ENCODE results near the gene RHOH.

The RHOH gene

GRCh38 chr4:40194602-40195161 is 2.1 kb upstream of the RHOH start:
- DNase-seq (ENCODE audit: insufficient read length, low spot score) (no peak), FAIRE-seq (peak; percentile 89)
- TF ChIP-seq TAF1 (IDR thresholded peaks at IDR 0.05; ENCODE audit: low read depth, low read length) (peak; percentile 74; the same call in 1 of the 2 replicates), SPI1 (IDR thresholded peaks at IDR 0.05; ENCODE audit: low read depth, low read length) (no peak), POU2F2 (IDR thresholded peaks at IDR 0.05; ENCODE audit: low read depth, low read length) (peak; percentile 59; the same call in 1 of the 2 replicates), POLR2A (IDR thresholded peaks at IDR 0.05; ENCODE audit: low read depth, low read length) (peak; percentile 80), POLR2AphosphoS5 (IDR thresholded peaks at IDR 0.05; ENCODE audit: low read depth, low read length) (peak; percentile 44)

- no peak for DNase-seq (ENCODE audit: insufficient read length, low spot score)
- TF ChIP-seq PAX5 (IDR thresholded peaks at IDR 0.05; ENCODE audit: insufficient read depth, low read length, severe bottlenecking), result no peak
- no peak for TF ChIP-seq TAF1 (IDR thresholded peaks at IDR 0.05; ENCODE audit: low read depth, low read length)
- TF ChIP-seq POLR2A (IDR thresholded peaks at IDR 0.05; ENCODE audit: low read depth, low read length), result no peak
- no peak for TF ChIP-seq POLR2AphosphoS5 (IDR thresholded peaks at IDR 0.05; ENCODE audit: low read depth, low read length)
- no peak for TF ChIP-seq POU2F2 (IDR thresholded peaks at IDR 0.05; ENCODE audit: low read depth, low read length)
- no peak for TF ChIP-seq SPI1 (IDR thresholded peaks at IDR 0.05; ENCODE audit: low read depth, low read length)
- FAIRE-seq, result peak; percentile 82
These were observed 1.4 kb upstream of the RHOH start for GRCh38 chr4:40195182-40196177.

- TF ChIP-seq POU2F2 (IDR thresholded peaks at IDR 0.05; ENCODE audit: low read depth, low read length) (no peak), SPI1 (IDR thresholded peaks at IDR 0.05; ENCODE audit: low read depth, low read length) (no peak), POLR2A (IDR thresholded peaks at IDR 0.05; ENCODE audit: low read depth, low read length) (no peak), PAX5 (IDR thresholded peaks at IDR 0.05; ENCODE audit: insufficient read depth, low read length, severe bottlenecking) (no peak), TAF1 (IDR thresholded peaks at IDR 0.05; ENCODE audit: low read depth, low read length) (no peak), POLR2AphosphoS5 (IDR thresholded peaks at IDR 0.05; ENCODE audit: low read depth, low read length) (no peak)
- no peak for DNase-seq (ENCODE audit: insufficient read length, low spot score)
- FAIRE-seq, result peak; percentile 9
These were observed 559 bp upstream of the RHOH start for GRCh38 chr4:40196272-40196671.

GRCh38 chr4:40197879-40198689 is 1.3 kb downstream of the RHOH start:
- DNase-seq (ENCODE audit: insufficient read length, low spot score), result no peak
- peak; percentile 64 for TF ChIP-seq POLR2AphosphoS5 (IDR thresholded peaks at IDR 0.05; ENCODE audit: low read depth, low read length)
- TF ChIP-seq TAF1 (IDR thresholded peaks at IDR 0.05; ENCODE audit: low read depth, low read length), result 0 out of 2 replicates have a peak, but pooled peaks have one; percentile 9
- no peak; the same call in 1 of the 2 replicates for TF ChIP-seq POLR2A (IDR thresholded peaks at IDR 0.05; ENCODE audit: low read depth, low read length)
- no peak for TF ChIP-seq PAX5 (IDR thresholded peaks at IDR 0.05; ENCODE audit: insufficient read depth, low read length, severe bottlenecking)
- TF ChIP-seq SPI1 (IDR thresholded peaks at IDR 0.05; ENCODE audit: low read depth, low read length), result no peak
- TF ChIP-seq POU2F2 (IDR thresholded peaks at IDR 0.05; ENCODE audit: low read depth, low read length), result no peak
- peak; percentile 84 for FAIRE-seq

- FAIRE-seq (no peak), DNase-seq (ENCODE audit: insufficient read length, low spot score) (no peak)
- TF ChIP-seq PAX5 (IDR thresholded peaks at IDR 0.05; ENCODE audit: insufficient read depth, low read length, severe bottlenecking) (no peak), POLR2A (IDR thresholded peaks at IDR 0.05; ENCODE audit: low read depth, low read length) (no peak), POU2F2 (IDR thresholded peaks at IDR 0.05; ENCODE audit: low read depth, low read length) (no peak; the same call in 1 of the 2 replicates), POLR2AphosphoS5 (IDR thresholded peaks at IDR 0.05; ENCODE audit: low read depth, low read length) (peak; percentile 49; the same call in 1 of the 2 replicates), TAF1 (IDR thresholded peaks at IDR 0.05; ENCODE audit: low read depth, low read length) (0 out of 2 replicates have a peak, but pooled peaks have one; percentile 37)
These were observed 2.4 kb downstream of the RHOH start for GRCh38 chr4:40199179-40199670.

- TF ChIP-seq SPI1 (IDR thresholded peaks at IDR 0.05; ENCODE audit: low read depth, low read length), result no peak
- peak; percentile 87 for TF ChIP-seq TAF1 (IDR thresholded peaks at IDR 0.05; ENCODE audit: low read depth, low read length)
- TF ChIP-seq POLR2A (IDR thresholded peaks at IDR 0.05; ENCODE audit: low read depth, low read length), result peak; percentile 92
- no peak for TF ChIP-seq PAX5 (IDR thresholded peaks at IDR 0.05; ENCODE audit: insufficient read depth, low read length, severe bottlenecking)
- peak; percentile 93 for TF ChIP-seq POLR2AphosphoS5 (IDR thresholded peaks at IDR 0.05; ENCODE audit: low read depth, low read length)
- peak; percentile 79; the same call in 1 of the 2 replicates for TF ChIP-seq POU2F2 (IDR thresholded peaks at IDR 0.05; ENCODE audit: low read depth, low read length)
- FAIRE-seq, result peak; percentile 95
- no peak for DNase-seq (ENCODE audit: insufficient read length, low spot score)
These were observed 3.4 kb downstream of the RHOH start for GRCh38 chr4:40199999-40200874.

GRCh38 chr4:40200875-40201801 is 4.3 kb downstream of the RHOH start:
- DNase-seq (ENCODE audit: insufficient read length, low spot score) (no peak), FAIRE-seq (peak; percentile 69)
- TF ChIP-seq POLR2AphosphoS5 (IDR thresholded peaks at IDR 0.05; ENCODE audit: low read depth, low read length), result no peak
- no peak for TF ChIP-seq POLR2A (IDR thresholded peaks at IDR 0.05; ENCODE audit: low read depth, low read length)
- no peak for TF ChIP-seq POU2F2 (IDR thresholded peaks at IDR 0.05; ENCODE audit: low read depth, low read length)
- no peak for TF ChIP-seq PAX5 (IDR thresholded peaks at IDR 0.05; ENCODE audit: insufficient read depth, low read length, severe bottlenecking)
- peak; percentile 63; the same call in 1 of the 2 replicates for TF ChIP-seq SPI1 (IDR thresholded peaks at IDR 0.05; ENCODE audit: low read depth, low read length)
- no peak for TF ChIP-seq TAF1 (IDR thresholded peaks at IDR 0.05; ENCODE audit: low read depth, low read length)

Data from GM12891 (cell line).